GM12878 (cell line): ENCODE measurements around the gene LRRC19. TPM values are rescaled to one million over a fixed set of nuclear protein-coding genes. Genes with fewer than 3 reads are reported as not detected.

ENCODE experiments used
- ATAC-seq: fragments of 200-7000 bp; cut with Tn5 transposase; 3 replicates; pipeline ENCODE4 v1.9.1; 2020; ENCODE audit warnings: mild to moderate bottlenecking, moderate library complexity
- BruUV-seq: library from RNA; stranded (reverse); fragments of 400-500 nt; replicated peaks from 2 replicates; lab custom pipeline; 2021; lab: Mats Ljungman, UMichigan
- CTCF ChIA-PET: fragments of 300-600 bp; sonication (Branson Sonifier 250); formaldehyde crosslinking; extraction: SDS; loops from one replicate; lab custom pipeline; 2021; ENCODE audit warnings: inconsistent platforms; lab: Yijun Ruan, JAX
- POLR2A ChIA-PET: fragments of 350-600 bp; formaldehyde crosslinking; extraction: SDS; loops from one replicate; lab custom pipeline; 2021; ENCODE audit warnings: inconsistent platforms; lab: Charles Lee
- RAD21 ChIA-PET: fragments of 300-600 bp; sonication (Branson Sonifier 250); formaldehyde crosslinking; loops from one replicate; lab custom pipeline; 2023; ENCODE audit warnings: antibody characterized with exemption; ENCODE audit not compliant: unreplicated experiment; lab: Charles Lee
- SMC1A ChIA-PET: fragments of 300-600 bp; sonication (Branson Sonifier 250); formaldehyde crosslinking; loops from one replicate; lab custom pipeline; 2023; ENCODE audit not compliant: unreplicated experiment, uncharacterized antibody; lab: Charles Lee
- DNase-seq: peaks from one replicate; pipeline ENCODE4 v3.0.0-alpha.2; 2011; ENCODE audit warnings: low read depth, low spot score
- FAIRE-seq: peaks from 3 replicates; lab custom pipeline; 2011; peaks lifted over from hg19 to GRCh38; lab: Jason Lieb, UNC
- H2AFZ ChIP-seq: 2 replicates; pipeline ENCODE4 v1.6.0; 2011; ENCODE audit warnings: low read depth, low read length, control low read depth; ENCODE audit not compliant: control insufficient read depth
- H3K27ac ChIP-seq: 2 replicates; pipeline ENCODE4 v1.5.1; 2011; ENCODE audit warnings: control low read depth; ENCODE audit not compliant: control insufficient read depth, insufficient read depth
- H3K27me3 ChIP-seq, 2 experiments: replicated peaks in 1 of 2; 2 replicates each; pipeline versions ENCODE4 v1.6.0 to v1.6.1; 2011; ENCODE audit warnings: low read length in 1 of 2; ENCODE audit not compliant: control insufficient read depth in 2 of 2, insufficient read depth in 2 of 2
- H3K36me3 ChIP-seq, 2 experiments: 2 replicates each; pipeline ENCODE4 v1.5.1; 2011; ENCODE audit warnings: low read length in 1 of 2; ENCODE audit not compliant: control insufficient read depth in 2 of 2, insufficient read depth in 2 of 2
- H3K4me1 ChIP-seq: 2 replicates; pipeline ENCODE4 v1.6.1; 2011; ENCODE audit warnings: mild to moderate bottlenecking, low read length, moderate library complexity, mixed read lengths; ENCODE audit not compliant: control insufficient read depth, insufficient read depth
- H3K4me2 ChIP-seq: 2 replicates; pipeline ENCODE4 v1.6.0; 2011; ENCODE audit warnings: control low read depth; ENCODE audit not compliant: control insufficient read depth, insufficient read depth
- H3K4me3 ChIP-seq: fragments of 200-600 bp; sonication (generic); 2 replicates; pipeline ENCODE4 v1.5.1; 2016
- H3K79me2 ChIP-seq: 2 replicates; pipeline ENCODE4 v1.6.0; 2011; ENCODE audit warnings: low read length; ENCODE audit not compliant: control insufficient read depth, insufficient read depth
- H3K9ac ChIP-seq: 2 replicates; pipeline ENCODE4 v1.8.0; 2011; ENCODE audit warnings: low read length, control low read depth, mixed read lengths; ENCODE audit not compliant: control insufficient read depth, insufficient read depth
- H3K9me3 ChIP-seq: replicated peaks from 3 replicates; pipeline ENCODE4 v1.5.1; 2011; ENCODE audit warnings: mild to moderate bottlenecking, low read length; ENCODE audit not compliant: control insufficient read depth, insufficient read depth
- H4K20me1 ChIP-seq: 2 replicates; pipeline ENCODE4 v1.6.0; 2011; ENCODE audit not compliant: control insufficient read depth, insufficient read depth
- BHLHE40 ChIP-seq, 2 experiments: fragments of 450-650 bp in 1 of 2; IDR thresholded peaks; 2 replicates each; pipeline ENCODE4 v1.6.1; 2011 to 2017; ENCODE audit warnings: low read depth in 2 of 2, borderline replicate concordance in 1 of 2, improper control_type of control experiment in 1 of 2, low read length in 1 of 2, mild to moderate bottlenecking in 1 of 2
- CREM ChIP-seq: IDR thresholded peaks from 2 replicates; pipeline ENCODE4 v1.6.1; 2014; ENCODE audit warnings: antibody characterized with exemption, low read depth
- CUX1 ChIP-seq: IDR thresholded peaks from 2 replicates; pipeline ENCODE4 v1.6.1; 2012; ENCODE audit warnings: improper control_type of control experiment, low read depth, low read length; ENCODE audit not compliant: insufficient replicate concordance
- FOXM1 ChIP-seq: IDR thresholded peaks from 2 replicates; pipeline ENCODE4 v1.6.1; 2012; ENCODE audit warnings: low read depth, mild to moderate bottlenecking, inconsistent platforms, low read length, moderate library complexity
- IKZF1 ChIP-seq: fragments of 450-650 bp; conservative IDR thresholded peaks from 2 replicates; pipeline ENCODE4 v1.6.1; 2017; ENCODE audit warnings: antibody characterized with exemption, mild to moderate bottlenecking
- MEF2B ChIP-seq: fragments of 450-650 bp; IDR thresholded peaks from 2 replicates; pipeline ENCODE4 v1.6.1; 2018; ENCODE audit warnings: mild to moderate bottlenecking, moderate library complexity; ENCODE audit not compliant: partially characterized antibody, poor library complexity, severe bottlenecking
- NBN ChIP-seq: fragments of 450-650 bp; IDR thresholded peaks from 2 replicates; pipeline ENCODE4 v1.6.1; 2016
- NFXL1 ChIP-seq: fragments of 450-650 bp; IDR thresholded peaks from 2 replicates; pipeline ENCODE4 v1.6.1; 2017; ENCODE audit warnings: antibody characterized with exemption, mild to moderate bottlenecking, borderline replicate concordance
- NR2C1 ChIP-seq: fragments of 450-650 bp; IDR thresholded peaks from 2 replicates; pipeline ENCODE4 v1.6.1; 2017; ENCODE audit warnings: antibody characterized with exemption, mild to moderate bottlenecking, moderate library complexity
- RBBP5 ChIP-seq: fragments of 200-600 bp; sonication (generic); conservative IDR thresholded peaks from 2 replicates; pipeline ENCODE4 v1.6.1; 2016
- RFX5 ChIP-seq: IDR thresholded peaks from 2 replicates; pipeline ENCODE4 v1.6.1; 2011; ENCODE audit warnings: low read depth, low read length, improper control_type of control experiment
- SUZ12 ChIP-seq: fragments of 200-600 bp; sonication (generic); IDR thresholded peaks from one replicate; pipeline ENCODE4 v1.6.1; 2018; ENCODE audit warnings: antibody characterized with exemption, mild to moderate bottlenecking; ENCODE audit not compliant: unreplicated experiment
- TBL1XR1 ChIP-seq: IDR thresholded peaks from 2 replicates; pipeline ENCODE4 v1.6.1; 2012; ENCODE audit warnings: low read depth, low read length, improper control_type of control experiment
- USF2 ChIP-seq: IDR thresholded peaks from 2 replicates; pipeline ENCODE4 v1.6.1; 2011; ENCODE audit warnings: low read depth, low read length, improper control_type of control experiment, borderline replicate concordance
- ZSCAN29 ChIP-seq: fragments of 450-650 bp; IDR thresholded peaks from 2 replicates; pipeline ENCODE4 v1.6.1; 2017; ENCODE audit warnings: mild to moderate bottlenecking, moderate library complexity
- WGBS: methylation state at CpG from one replicate; pipeline ENCODE4 v1.1.6; 2016; ENCODE audit warnings: low lambda C conversion rate; ENCODE audit not compliant: insufficient replicate concordance, insufficient coverage; ENCODE audit errors: missing lambda C conversion rate; 5-methylcytosine and 5-hydroxymethylcytosine counted together
- in situ Hi-C: fragments of 300-500 bp; cut with MboI; formaldehyde crosslinking; loops from 9 replicates; pipeline ENCODE4 v1.14.3; 2018; ENCODE audit warnings: mixed read lengths
- intact Hi-C: fragments of 100-400 bp; cut with micrococcal nuclease; formaldehyde crosslinking; loops from one replicate; pipeline ENCODE4 v1.14.2; 2022; ENCODE audit not compliant: unreplicated experiment
- polyA plus RNA-seq, 11 experiments: library from polyadenylated mRNA; depleted of rRNA in 4 of 11; unstranded in 6 of 11; stranded (reverse) in 5 of 11; fragments of >200 nt; fragmentation: Nextera tagmentation in 4 of 11; fragmentation: Illumina TruSeq in 1 of 11; extraction: Ambion mirVana in 4 of 11; extraction: Trizol in 1 of 11; gene quantifications; 1 replicate in 1 of 11; 2 replicates in 10 of 11; pipeline versions ENCODE4 v1.2.1 to v1.2.3, GENCODE V29; 2011 to 2016; ENCODE audit warnings: inconsistent platforms in 2 of 11, missing spikeins in 2 of 11, low read depth in 1 of 11
- total RNA-seq, 4 experiments: library from RNA; depleted of rRNA in 3 of 4; stranded (reverse); fragments of >200 nt in 3 of 4; fragmentation: Illumina TruSeq in 1 of 4; extraction: Trizol in 1 of 4; gene quantifications; 2 replicates each; pipeline versions ENCODE4 v1.2.1 to v1.2.3, GENCODE V29; 2013 to 2021
- TF ChIP-seq, protein P1 (sequence below): IDR thresholded peaks from 2 replicates; pipeline ENCODE4 v1.6.1; 2012; ENCODE audit warnings: low read depth, low read length, improper control_type of control experiment

Gene LRRC19
- total and polyA plus RNA-seq, 10 of the 15 experiments (the other 5 are each of a cell fraction or from before 2014, with no cell fraction given), result 0.02 to 0.20 (median 0.08) TPM; not detected in 6

DNA sequence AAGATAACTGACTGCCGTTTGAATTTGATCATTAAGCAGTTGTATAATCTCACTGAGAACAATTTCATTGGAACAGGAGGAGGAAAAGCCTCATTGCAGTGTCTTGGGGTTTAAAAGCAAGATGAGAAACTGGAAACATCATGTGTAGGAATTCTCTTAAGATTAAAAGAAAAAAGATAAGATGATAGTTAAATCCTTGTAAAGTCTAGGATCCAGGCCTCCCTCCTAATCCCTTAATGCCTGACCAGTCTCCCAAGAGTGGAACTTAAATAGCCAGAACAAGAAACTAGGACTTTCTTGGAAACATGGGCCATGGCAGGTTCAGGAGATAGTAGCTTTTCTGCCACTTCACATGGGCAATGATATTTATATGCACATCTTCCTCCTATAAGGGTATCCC is 37.0 kb upstream of the LRRC19 start:
- H3K27me3 ChIP-seq, result no peaks in the 10 kb centered on the region
- H3K4me2 ChIP-seq, result no peak overlapping the region
- TF ChIP-seq, protein P1, sequence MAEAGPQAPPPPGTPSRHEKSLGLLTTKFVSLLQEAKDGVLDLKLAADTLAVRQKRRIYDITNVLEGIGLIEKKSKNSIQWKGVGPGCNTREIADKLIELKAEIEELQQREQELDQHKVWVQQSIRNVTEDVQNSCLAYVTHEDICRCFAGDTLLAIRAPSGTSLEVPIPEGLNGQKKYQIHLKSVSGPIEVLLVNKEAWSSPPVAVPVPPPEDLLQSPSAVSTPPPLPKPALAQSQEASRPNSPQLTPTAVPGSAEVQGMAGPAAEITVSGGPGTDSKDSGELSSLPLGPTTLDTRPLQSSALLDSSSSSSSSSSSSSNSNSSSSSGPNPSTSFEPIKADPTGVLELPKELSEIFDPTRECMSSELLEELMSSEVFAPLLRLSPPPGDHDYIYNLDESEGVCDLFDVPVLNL, result no peak
- TF ChIP-seq SUZ12 (no peak), CUX1 (no peak), NR2C1 (no peak), TBL1XR1 (no peak), USF2 (no peak), BHLHE40 (IDR thresholded peaks at IDR 0.05; ENCODE audit: borderline replicate concordance in 1 of 2, low read depth in 2 of 2, low read length in 1 of 2) (no peak), RFX5 (no peak), NFXL1 (no peak), CREM (no peak), RBBP5 (no peak), FOXM1 (no peak), MEF2B (no peak), NBN (no peak), IKZF1 (no peak), ZSCAN29 (no peak)
- no peaks in the 10 kb centered on the region for H4K20me1 ChIP-seq
- intact Hi-C loops, result no loop called here
- SMC1A ChIA-PET, result interaction anchor here (0.6 kb wide), 1 partner anchor 23 kb away, joined by 5 read pairs; no protein-coding TSS in a partner anchor
- FAIRE-seq, result no peak
- no peak for DNase-seq
- H3K9me3 ChIP-seq, result no peaks in the 10 kb centered on the region
- in situ Hi-C loops, result no loop called here
- H3K27ac ChIP-seq, result no peak overlapping the region
- no TSS peak for BruUV-seq
- POLR2A ChIA-PET, result no interaction called here
- no peaks in the 10 kb centered on the region for H3K36me3 ChIP-seq
- CTCF ChIA-PET, result no interaction called here
- H3K79me2 ChIP-seq, result no peaks in the 10 kb centered on the region
- WGBS, result 80% methylated on average over 1 of the region's 1 CpG
- H2AFZ ChIP-seq, result no peak overlapping the region
- no peak for ATAC-seq
- no peak overlapping the region for H3K9ac ChIP-seq
- no peak overlapping the region for H3K4me3 ChIP-seq
- RAD21 ChIA-PET, result no interaction called here
- no peaks in the 10 kb centered on the region for H3K4me1 ChIP-seq
